ENCODE measurements around the gene PPP2R2B.

PPP2R2B gene

GRCh38 chr5:146770546-146770945 lies 108.0 kb downstream of the PPP2R2B start:
- no peaks in the 10 kb centered on the region for H3K4me1 ChIP-seq (ENCODE audit: insufficient read depth, insufficient read length)
- no peak for DNase-seq (ENCODE audit: low read depth, low spot score)
- TF ChIP-seq YY1 (IDR thresholded peaks at IDR 0.05; ENCODE audit: insufficient read depth, insufficient read length) (no peak), SUZ12 (IDR thresholded peaks at IDR 0.05; ENCODE audit: extremely low read depth, insufficient read depth, insufficient read length) (no peak), ZNF274 (IDR thresholded peaks at IDR 0.05; ENCODE audit: low read depth, low read length) (no peak)
- no peaks in the 10 kb centered on the region for H3K9me3 ChIP-seq (ENCODE audit: insufficient read depth, low read length)
- no peaks in the 10 kb centered on the region for H3K27me3 ChIP-seq (ENCODE audit: insufficient read depth, insufficient read length)
- H3K9ac ChIP-seq (ENCODE audit: insufficient read length, low read depth) = no peak overlapping the region
- H3K4me3 ChIP-seq (ENCODE audit: insufficient read length, low read depth) = no peak overlapping the region
- no peaks in the 10 kb centered on the region for H3K36me3 ChIP-seq (ENCODE audit: insufficient read depth, insufficient read length, low read length)

GRCh38 chr5:146767534-146767933 lies 111.0 kb downstream of the PPP2R2B start:
- Histone ChIP-seq H3K4me3 (ENCODE audit: insufficient read length, low read depth) (no peak overlapping the region), H3K4me1 (ENCODE audit: insufficient read depth, insufficient read length) (no peaks in the 10 kb centered on the region), H3K9me3 (ENCODE audit: insufficient read depth, low read length) (no peaks in the 10 kb centered on the region), H3K36me3 (ENCODE audit: insufficient read depth, insufficient read length, low read length) (no peaks in the 10 kb centered on the region), H3K27me3 (ENCODE audit: insufficient read depth, insufficient read length) (no peaks in the 10 kb centered on the region), H3K9ac (ENCODE audit: insufficient read length, low read depth) (no peak overlapping the region)
- TF ChIP-seq YY1 (IDR thresholded peaks at IDR 0.05; ENCODE audit: insufficient read depth, insufficient read length) = no peak
- no peak for TF ChIP-seq ZNF274 (IDR thresholded peaks at IDR 0.05; ENCODE audit: low read depth, low read length)
- TF ChIP-seq SUZ12 (IDR thresholded peaks at IDR 0.05; ENCODE audit: extremely low read depth, insufficient read depth, insufficient read length) = no peak
- DNase-seq (ENCODE audit: low read depth, low spot score) = no peak

GRCh38 chr5:146766013-146766412 lies 112.5 kb downstream of the PPP2R2B start:
- no peak overlapping the region for H3K4me3 ChIP-seq (ENCODE audit: insufficient read length, low read depth)
- H3K4me1 ChIP-seq (ENCODE audit: insufficient read depth, insufficient read length) = no peaks in the 10 kb centered on the region
- TF ChIP-seq ZNF274 (IDR thresholded peaks at IDR 0.05; ENCODE audit: low read depth, low read length) (no peak), YY1 (IDR thresholded peaks at IDR 0.05; ENCODE audit: insufficient read depth, insufficient read length) (no peak), SUZ12 (IDR thresholded peaks at IDR 0.05; ENCODE audit: extremely low read depth, insufficient read depth, insufficient read length) (no peak)
- DNase-seq (ENCODE audit: low read depth, low spot score) = no peak
- no peaks in the 10 kb centered on the region for H3K36me3 ChIP-seq (ENCODE audit: insufficient read depth, insufficient read length, low read length)
- H3K9ac ChIP-seq (ENCODE audit: insufficient read length, low read depth) = no peak overlapping the region
- H3K27me3 ChIP-seq (ENCODE audit: insufficient read depth, insufficient read length) = no peaks in the 10 kb centered on the region
- no peaks in the 10 kb centered on the region for H3K9me3 ChIP-seq (ENCODE audit: insufficient read depth, low read length)

- H3K4me3 ChIP-seq (ENCODE audit: insufficient read length, low read depth) = no peak overlapping the region
- no peak overlapping the region for H3K9ac ChIP-seq (ENCODE audit: insufficient read length, low read depth)
- no peaks in the 10 kb centered on the region for H3K4me1 ChIP-seq (ENCODE audit: insufficient read depth, insufficient read length)
- no peaks in the 10 kb centered on the region for H3K27me3 ChIP-seq (ENCODE audit: insufficient read depth, insufficient read length)
- TF ChIP-seq SUZ12 (IDR thresholded peaks at IDR 0.05; ENCODE audit: extremely low read depth, insufficient read depth, insufficient read length) (no peak), ZNF274 (IDR thresholded peaks at IDR 0.05; ENCODE audit: low read depth, low read length) (no peak), YY1 (IDR thresholded peaks at IDR 0.05; ENCODE audit: insufficient read depth, insufficient read length) (no peak)
- DNase-seq (ENCODE audit: low read depth, low spot score) = no peak
- H3K36me3 ChIP-seq (ENCODE audit: insufficient read depth, insufficient read length, low read length) = no peaks in the 10 kb centered on the region
- no peaks in the 10 kb centered on the region for H3K9me3 ChIP-seq (ENCODE audit: insufficient read depth, low read length)
These were observed 113.3 kb downstream of the PPP2R2B start for GRCh38 chr5:146765089-146765832.

GRCh38 chr5:146762830-146763229 lies 115.7 kb downstream of the PPP2R2B start:
- TF ChIP-seq ZNF274 (IDR thresholded peaks at IDR 0.05; ENCODE audit: low read depth, low read length) (no peak), SUZ12 (IDR thresholded peaks at IDR 0.05; ENCODE audit: extremely low read depth, insufficient read depth, insufficient read length) (no peak), YY1 (IDR thresholded peaks at IDR 0.05; ENCODE audit: insufficient read depth, insufficient read length) (no peak)
- no peak overlapping the region for H3K4me3 ChIP-seq (ENCODE audit: insufficient read length, low read depth)
- no peaks in the 10 kb centered on the region for H3K27me3 ChIP-seq (ENCODE audit: insufficient read depth, insufficient read length)
- H3K9me3 ChIP-seq (ENCODE audit: insufficient read depth, low read length) = no peaks in the 10 kb centered on the region
- no peak for DNase-seq (ENCODE audit: low read depth, low spot score)
- H3K4me1 ChIP-seq (ENCODE audit: insufficient read depth, insufficient read length) = no peaks in the 10 kb centered on the region
- H3K36me3 ChIP-seq (ENCODE audit: insufficient read depth, insufficient read length, low read length) = no peaks in the 10 kb centered on the region
- H3K9ac ChIP-seq (ENCODE audit: insufficient read length, low read depth) = no peak overlapping the region

- no peaks in the 10 kb centered on the region for H3K36me3 ChIP-seq (ENCODE audit: insufficient read depth, insufficient read length, low read length)
- no peak overlapping the region for H3K9ac ChIP-seq (ENCODE audit: insufficient read length, low read depth)
- H3K4me1 ChIP-seq (ENCODE audit: insufficient read depth, insufficient read length) = no peaks in the 10 kb centered on the region
- no peaks in the 10 kb centered on the region for H3K9me3 ChIP-seq (ENCODE audit: insufficient read depth, low read length)
- no peak overlapping the region for H3K4me3 ChIP-seq (ENCODE audit: insufficient read length, low read depth)
- no peaks in the 10 kb centered on the region for H3K27me3 ChIP-seq (ENCODE audit: insufficient read depth, insufficient read length)
- TF ChIP-seq ZNF274 (IDR thresholded peaks at IDR 0.05; ENCODE audit: low read depth, low read length) (no peak), YY1 (IDR thresholded peaks at IDR 0.05; ENCODE audit: insufficient read depth, insufficient read length) (no peak), SUZ12 (IDR thresholded peaks at IDR 0.05; ENCODE audit: extremely low read depth, insufficient read depth, insufficient read length) (no peak)
- no peak for DNase-seq (ENCODE audit: low read depth, low spot score)
These were observed 116.7 kb downstream of the PPP2R2B start for GRCh38 chr5:146761811-146762210.

- DNase-seq (ENCODE audit: low read depth, low spot score) = no peak
- Histone ChIP-seq H3K27me3 (ENCODE audit: insufficient read depth, insufficient read length) (no peaks in the 10 kb centered on the region), H3K36me3 (ENCODE audit: insufficient read depth, insufficient read length, low read length) (no peaks in the 10 kb centered on the region), H3K4me3 (ENCODE audit: insufficient read length, low read depth) (no peak overlapping the region), H3K9ac (ENCODE audit: insufficient read length, low read depth) (no peak overlapping the region), H3K9me3 (ENCODE audit: insufficient read depth, low read length) (no peaks in the 10 kb centered on the region), H3K4me1 (ENCODE audit: insufficient read depth, insufficient read length) (no peaks in the 10 kb centered on the region)
- TF ChIP-seq YY1 (IDR thresholded peaks at IDR 0.05; ENCODE audit: insufficient read depth, insufficient read length) (no peak), ZNF274 (IDR thresholded peaks at IDR 0.05; ENCODE audit: low read depth, low read length) (no peak), SUZ12 (IDR thresholded peaks at IDR 0.05; ENCODE audit: extremely low read depth, insufficient read depth, insufficient read length) (no peak)
These were observed 119.6 kb downstream of the PPP2R2B start for GRCh38 chr5:146758938-146759337.

All from NT2/D1 (cell line).